Retinal pigment epithelial cell (primary cell): ENCODE results near the gene PRSS22.

Experiments used
- DNase-seq: peaks from one replicate; pipeline ENCODE4 v3.0.0-alpha.2; 2010; ENCODE audit warnings: low read depth
- H3K4me3 ChIP-seq: 2 replicates; pipeline ENCODE4 v1.5.1; 2011; ENCODE audit warnings: mild to moderate bottlenecking, low read length, control low read depth, moderate library complexity
- TF ChIP-seq, protein P1 (sequence below): conservative IDR thresholded peaks from 2 replicates; pipeline ENCODE4 v1.5.1; 2011; ENCODE audit warnings: low read depth, low read length, control low read depth, inconsistent platforms

The PRSS22 gene

DNA sequence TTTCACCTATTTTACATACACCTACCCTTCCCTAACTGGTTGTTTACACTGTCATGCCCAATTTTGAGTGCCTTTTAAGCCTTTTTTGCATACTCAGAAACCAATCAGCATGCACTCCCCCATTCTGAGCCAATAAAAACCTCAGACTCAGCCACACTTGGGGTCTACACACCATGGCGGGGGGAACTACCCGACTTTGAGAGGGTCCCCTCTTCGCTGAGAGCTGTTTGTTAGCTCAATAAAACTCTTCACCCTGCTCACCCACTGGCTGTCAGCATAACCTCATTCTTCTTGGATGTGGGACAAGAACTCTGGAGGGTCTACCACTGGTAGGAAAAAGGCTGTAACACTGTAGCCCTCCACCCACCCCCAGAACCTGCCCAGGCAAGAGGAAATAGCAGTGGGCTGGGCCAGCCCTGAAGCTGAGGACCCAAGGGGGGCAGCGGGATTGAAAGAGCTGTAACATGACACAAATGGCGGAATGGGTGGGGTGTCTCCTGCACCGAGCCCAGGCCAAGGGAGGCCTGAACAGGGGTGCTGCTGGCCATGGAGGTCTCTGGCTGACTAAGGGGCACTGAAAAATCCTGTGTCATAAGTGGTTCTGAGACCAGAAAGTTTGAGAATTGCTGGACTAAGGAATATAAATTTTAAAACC, 22.0 kb upstream of the PRSS22 start:
- TF ChIP-seq, protein P1, sequence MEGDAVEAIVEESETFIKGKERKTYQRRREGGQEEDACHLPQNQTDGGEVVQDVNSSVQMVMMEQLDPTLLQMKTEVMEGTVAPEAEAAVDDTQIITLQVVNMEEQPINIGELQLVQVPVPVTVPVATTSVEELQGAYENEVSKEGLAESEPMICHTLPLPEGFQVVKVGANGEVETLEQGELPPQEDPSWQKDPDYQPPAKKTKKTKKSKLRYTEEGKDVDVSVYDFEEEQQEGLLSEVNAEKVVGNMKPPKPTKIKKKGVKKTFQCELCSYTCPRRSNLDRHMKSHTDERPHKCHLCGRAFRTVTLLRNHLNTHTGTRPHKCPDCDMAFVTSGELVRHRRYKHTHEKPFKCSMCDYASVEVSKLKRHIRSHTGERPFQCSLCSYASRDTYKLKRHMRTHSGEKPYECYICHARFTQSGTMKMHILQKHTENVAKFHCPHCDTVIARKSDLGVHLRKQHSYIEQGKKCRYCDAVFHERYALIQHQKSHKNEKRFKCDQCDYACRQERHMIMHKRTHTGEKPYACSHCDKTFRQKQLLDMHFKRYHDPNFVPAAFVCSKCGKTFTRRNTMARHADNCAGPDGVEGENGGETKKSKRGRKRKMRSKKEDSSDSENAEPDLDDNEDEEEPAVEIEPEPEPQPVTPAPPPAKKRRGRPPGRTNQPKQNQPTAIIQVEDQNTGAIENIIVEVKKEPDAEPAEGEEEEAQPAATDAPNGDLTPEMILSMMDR, result no peak
- no peak overlapping the region for H3K4me3 ChIP-seq
- DNase-seq, result no peak

DNA sequence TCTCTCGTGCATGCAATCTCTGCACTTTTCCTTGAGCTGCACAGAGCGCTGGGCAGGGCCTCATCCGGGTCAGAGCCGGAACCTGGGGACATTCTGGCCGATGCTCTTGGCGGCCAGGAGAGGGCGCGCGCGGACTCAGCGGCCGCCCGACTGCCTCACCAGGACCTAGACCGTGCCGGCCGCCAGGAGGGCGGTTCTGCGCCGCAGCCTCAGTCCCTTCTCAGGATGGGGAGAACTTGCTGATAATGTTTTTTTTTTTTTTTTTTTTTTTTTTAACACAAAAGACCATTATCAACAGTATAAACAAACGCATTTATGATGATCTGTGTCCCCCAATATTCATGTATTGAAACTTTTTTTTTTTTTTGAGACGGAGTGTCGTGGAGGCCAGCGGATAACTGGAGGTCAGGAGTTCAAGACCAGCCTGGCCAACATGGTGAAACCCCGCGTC, 17.0 kb upstream of the PRSS22 start:
- TF ChIP-seq, protein P1, result peak; percentile 90
- no peak for DNase-seq
- no peak overlapping the region for H3K4me3 ChIP-seq

DNA sequence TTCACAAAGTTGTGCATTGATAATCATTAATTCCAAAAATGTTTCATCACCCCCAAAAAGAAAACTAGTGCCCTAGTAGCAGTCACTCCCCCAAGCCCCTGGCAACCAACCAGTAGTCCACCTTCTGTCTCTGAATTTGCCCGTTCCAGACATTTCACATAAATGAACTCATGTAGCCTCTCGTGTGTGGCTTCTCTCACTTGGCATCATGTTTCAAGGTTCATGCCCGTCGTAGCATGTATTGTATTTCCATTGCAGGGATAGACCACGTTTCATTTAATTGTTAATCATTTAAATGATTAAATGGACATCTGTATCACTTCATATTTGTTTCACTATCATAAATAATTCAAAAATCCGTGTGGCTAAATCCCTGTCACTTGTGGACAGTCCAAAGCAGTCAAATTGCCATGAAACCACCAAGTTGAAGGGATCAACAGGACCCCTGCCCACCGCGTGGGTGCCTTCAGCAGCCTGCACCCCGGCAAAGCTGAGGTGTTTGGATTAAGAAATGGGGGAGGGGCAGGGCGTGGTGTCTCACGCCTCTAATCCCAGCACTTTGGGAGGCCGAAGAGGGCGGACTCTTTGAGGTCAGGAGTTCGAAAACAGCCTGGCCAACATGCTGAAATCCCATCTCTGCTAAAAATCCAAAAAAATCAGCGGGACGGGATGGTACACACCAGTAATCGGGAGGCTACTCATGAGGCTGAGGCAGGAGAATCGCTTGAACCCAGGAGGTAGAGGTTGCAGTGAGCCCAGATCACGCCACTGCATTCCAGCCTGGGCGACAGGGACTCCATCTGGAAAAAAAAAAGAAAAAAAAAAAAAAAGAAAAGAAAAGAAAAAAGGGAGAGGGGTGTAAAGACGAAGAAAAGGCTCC, 16.3 kb upstream of the PRSS22 start:
- DNase-seq, result no peak
- TF ChIP-seq, protein P1, result no peak
- no peak overlapping the region for H3K4me3 ChIP-seq

DNA sequence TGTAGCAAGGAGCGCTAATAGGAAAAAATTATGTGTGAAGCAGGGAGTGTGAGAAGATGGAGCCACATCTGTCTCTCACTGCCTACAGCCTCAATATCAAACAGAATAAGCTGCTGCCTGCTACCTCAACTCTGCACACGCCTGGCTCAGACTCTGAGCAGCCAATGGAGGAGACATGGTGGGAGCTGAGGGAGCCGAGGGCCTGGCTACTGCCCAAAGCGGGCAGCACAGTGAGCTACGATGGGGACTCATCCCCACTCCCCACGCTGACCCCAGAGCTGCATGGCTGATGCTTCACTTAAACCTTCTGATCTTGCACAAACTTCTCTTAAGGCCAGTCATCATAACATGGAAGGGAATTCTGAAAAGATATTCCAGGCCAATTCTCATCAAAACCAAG, 14.0 kb upstream of the PRSS22 start:
- no peak overlapping the region for H3K4me3 ChIP-seq
- DNase-seq, result no peak
- TF ChIP-seq, protein P1, result no peak

DNA sequence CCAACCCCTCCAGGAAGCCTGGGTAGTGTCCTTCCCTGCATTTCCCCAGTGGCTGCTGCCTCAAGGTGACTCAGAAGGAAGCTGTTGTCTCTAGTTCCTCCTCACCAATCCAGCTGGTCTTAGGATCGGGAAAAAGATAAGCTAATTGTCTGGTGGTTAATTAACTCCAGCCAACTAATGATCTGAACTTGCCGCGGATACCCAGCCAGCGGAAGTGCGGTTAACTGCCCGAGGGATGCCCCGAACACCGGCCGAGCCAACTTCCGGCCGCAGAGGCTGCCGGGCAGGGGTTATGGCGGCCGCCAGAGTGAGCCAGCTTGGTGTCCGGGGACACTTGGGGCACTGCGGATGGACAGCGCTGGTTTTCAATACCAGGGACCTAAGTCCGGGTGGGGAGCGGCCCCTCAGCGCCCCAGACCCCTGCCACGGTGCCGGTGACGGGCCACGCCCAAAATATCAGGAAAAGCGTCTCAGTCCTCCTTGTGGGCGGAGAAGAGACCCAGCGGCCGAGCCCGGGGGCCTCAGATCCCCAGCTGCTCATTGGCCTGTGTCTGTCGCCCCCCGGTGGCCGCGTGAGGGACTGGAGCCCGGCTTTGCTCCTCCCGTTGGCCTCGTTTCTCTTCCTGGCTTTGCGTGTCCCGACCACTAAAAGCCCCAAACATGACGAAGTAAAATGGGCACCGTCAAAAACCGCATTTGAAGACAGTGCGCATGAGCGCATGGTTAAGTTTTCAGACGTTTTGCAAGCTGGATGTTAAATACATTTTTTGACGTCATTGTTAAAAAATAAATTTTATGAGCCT, 10.2 kb upstream of the PRSS22 start:
- H3K4me3 ChIP-seq, result peak overlapping the region; percentile 61
- peak; percentile 46 for DNase-seq
- TF ChIP-seq, protein P1, result peak; percentile 94

DNA sequence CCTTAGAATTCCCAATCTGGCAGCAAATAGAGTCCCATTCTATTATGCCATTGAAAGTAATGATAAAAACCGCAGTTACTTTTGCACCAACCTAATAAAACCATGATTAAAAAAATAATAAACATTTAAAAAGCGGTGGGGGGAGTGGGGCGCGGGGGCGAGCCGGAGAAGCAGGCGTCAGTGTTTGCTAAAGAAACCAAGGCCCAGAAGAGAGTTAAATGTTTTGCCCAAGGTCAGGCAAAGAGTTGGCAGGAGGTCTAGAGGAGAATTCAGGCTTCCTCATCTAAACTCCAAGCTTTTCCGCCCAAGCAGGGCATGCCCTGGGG, 9.7 kb upstream of the PRSS22 start:
- TF ChIP-seq, protein P1, result no peak
- H3K4me3 ChIP-seq, result peak overlapping the region; percentile 61

More for the DNA sequence above, 9.7 kb upstream of the PRSS22 start:
- DNase-seq, result no peak
